Amniotic stem cell (primary cell): ENCODE measurements around the gene HEATR5A.
"Not testable (repeated sequence)": the region's sequence is repeated elsewhere in the genome, so short reads cannot be mapped to it uniquely, and the experiment has no call there.

ENCODE experiments used
- DNase-seq: peaks from one replicate; lab custom pipeline; 2025; lab: John Stamatoyannopoulos, UW

HEATR5A gene

DNA sequence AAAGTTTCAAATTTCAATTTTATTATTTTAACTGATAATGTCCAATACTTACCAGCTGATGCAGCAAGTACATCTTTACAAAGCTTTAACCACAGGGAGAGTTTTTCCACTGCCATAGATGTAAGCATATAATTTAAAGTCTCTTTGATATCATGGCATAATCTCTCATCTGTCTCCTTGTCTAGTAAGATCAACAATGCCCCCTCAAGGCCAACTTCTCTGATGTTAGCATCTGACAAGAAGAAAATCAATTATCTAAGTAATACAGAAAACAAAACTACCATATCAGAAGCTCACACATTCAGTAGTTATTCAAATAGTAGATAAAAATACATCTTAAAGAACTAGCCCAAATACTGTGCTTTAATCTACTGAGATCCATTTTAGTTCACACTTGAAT, 94.2 kb downstream of the HEATR5A start:
- no peak for DNase-seq

DNA sequence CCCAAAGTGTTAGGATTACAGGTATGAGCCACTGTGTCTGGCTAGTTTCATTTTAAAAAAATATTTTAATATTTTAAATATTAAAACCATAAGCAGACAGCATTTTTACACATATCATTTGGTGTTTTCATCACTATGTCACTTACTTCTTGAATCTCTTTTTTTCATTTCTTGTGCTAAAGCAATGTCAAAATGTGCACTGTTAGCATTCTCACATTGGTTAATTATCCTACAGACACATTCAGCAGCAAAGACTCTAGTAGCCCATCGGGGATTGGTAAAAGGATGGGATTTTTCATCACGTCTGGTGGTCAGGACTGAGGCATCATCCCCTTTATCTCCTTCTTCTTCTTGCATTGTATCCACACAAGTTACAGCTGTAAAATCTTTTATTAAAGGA, 96.9 kb downstream of the HEATR5A start:
- no peak for DNase-seq

DNA sequence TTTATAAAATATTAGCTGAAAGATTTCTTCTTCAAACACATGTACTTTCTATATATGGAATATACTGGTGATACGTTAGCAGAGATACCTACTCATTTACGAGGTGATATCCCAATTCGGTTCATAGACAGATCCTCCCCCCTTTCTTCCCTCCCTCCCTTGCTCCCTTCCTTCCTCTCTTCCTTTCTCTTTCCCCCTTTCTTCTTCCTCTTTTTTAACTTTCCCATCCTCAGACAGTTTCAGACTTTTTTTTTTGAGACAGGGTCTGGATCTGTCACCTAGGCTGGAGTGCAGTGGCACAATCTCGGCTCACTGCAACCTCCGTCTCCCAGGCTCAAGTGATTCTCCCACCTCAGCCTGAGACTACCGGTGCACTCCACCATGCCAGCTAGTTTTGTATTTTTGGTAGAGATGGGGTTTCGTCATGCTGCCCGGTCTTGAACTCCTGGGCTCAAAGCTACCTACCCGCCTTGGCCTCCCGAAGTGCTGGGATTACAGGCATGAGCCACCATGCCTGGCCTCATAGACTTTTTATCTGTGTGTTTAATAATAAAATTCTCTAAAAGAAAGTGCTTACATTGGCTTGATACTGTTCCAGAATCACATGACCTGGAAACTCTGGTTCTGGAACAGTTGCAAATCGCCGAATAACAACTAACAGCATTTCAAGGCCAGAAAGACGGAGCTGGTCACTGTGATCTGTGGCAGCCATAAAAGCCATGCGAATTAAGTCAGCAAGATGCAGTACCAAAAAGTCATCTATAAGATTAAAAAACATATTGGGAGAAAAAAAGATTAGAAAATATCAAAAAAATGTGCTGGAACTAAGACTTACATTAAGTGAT, 99.2 kb downstream of the HEATR5A start:
- DNase-seq = no peak

DNA sequence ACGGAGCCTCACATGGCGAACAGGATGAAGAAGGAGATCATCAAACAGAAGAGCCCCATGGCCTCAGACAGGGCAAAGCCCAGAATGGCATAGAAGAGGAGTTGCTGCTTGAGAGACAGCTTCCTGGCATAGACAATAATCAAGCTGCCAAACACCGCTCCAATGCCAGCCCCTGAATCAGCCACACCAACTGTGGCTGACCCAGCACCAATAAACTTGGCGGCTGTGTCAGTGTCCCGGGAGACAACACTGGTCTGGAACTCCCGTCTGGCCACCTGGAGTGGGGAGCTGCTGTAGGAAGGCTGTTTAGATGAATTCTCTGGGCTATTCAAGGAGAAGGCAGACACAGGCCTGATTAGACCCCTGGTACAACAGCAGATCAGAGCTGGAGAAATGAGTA, 100.1 kb downstream of the HEATR5A start:
- DNase-seq = no peak

DNA sequence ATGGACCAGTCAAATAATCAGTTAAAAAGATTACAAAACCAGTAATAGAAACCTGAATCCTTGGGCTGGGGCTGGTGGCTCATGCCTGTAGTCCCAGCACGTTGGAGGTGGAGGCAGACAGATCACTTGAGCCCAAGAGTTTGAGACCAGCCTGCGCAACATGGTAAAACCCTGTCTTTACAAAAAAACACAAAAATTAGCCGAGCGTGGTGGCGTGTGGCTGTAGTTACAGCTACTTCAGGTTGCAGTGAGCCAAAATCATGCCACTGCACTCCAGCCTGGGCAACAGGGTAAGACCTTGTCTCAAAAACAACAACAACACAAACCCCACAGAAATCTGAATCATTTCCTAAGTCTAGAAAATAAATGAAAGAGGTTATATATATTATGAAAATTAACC, 100.6 kb downstream of the HEATR5A start:
- no peak for DNase-seq

DNA sequence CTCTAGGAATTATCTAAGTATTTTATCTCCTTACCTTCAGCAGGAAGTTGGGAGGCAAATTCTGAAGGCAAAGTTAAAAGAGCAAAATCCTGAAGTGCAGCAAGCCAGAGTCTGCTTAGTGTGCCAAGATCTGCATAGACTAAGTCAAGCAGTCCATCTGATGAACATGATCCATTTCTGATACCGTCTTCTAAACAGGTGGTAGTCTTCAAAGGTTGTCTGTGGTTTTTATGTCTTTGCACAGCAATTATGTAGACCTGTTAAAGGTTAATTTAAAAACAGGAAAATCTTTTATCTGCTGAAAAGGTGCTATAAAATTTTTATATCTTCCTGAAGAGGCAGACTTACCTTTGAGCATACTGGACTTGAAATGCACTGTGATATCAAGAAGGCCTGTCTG, 107.4 kb downstream of the HEATR5A start:
- no peak for DNase-seq

DNA sequence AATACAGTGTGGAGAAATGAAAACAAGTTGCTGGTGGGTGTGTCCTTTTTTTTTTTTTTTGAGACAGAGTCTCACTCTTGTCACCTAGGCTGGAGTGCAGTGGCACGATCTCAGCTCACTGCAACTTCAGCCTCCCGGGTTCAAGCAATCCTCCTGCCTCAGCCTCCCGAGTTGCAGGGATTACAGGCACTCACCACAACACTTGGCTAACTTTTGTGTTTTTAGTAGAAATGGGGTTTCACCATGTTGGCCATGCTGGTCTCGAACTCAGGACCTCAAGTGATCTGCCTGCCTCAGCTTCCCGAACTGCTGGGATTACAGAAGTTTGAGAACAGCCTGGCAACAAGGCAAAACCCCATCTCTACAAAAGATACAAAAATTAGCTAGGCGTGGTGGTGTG, 108.0 kb downstream of the HEATR5A start:
- DNase-seq = not testable (repeated sequence)

DNA sequence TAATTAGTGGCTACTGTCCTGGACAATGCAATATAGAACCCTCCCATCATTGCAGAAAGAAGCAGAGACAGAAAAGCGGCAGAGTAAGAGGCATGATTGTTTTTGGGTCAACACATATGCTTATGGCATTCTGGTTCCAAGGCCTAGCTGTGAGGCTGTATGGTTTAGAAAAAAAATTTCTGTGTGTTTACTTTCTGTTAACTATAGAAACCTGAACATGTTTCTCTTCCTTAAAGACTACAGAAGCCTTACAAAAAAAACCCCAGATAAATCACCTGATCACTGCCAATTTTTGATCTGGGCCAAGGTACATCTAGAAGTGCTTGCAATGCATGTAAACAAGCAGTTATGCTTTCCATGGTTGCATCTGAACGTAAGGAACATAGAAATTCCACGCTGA, 112.7 kb downstream of the HEATR5A start:
- no peak for DNase-seq

DNA sequence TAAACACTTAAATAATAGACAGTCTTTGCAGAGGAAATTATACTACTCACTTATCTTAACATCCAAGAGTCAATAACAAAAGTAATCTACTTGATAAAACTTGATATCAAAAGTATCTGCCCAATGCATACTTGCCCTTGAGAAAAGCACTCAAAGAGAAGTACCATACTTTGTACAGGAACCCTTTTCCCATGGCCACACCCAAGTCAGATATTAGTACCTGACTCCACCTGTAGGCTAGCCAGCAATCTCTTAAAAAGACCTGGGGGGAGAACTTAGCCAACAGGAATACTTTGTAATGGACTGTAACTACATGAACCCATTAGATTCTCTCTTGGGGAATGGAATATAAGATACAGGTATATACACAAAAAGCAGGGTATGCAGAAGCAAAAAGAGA, 113.2 kb downstream of the HEATR5A start:
- DNase-seq = no peak

DNA sequence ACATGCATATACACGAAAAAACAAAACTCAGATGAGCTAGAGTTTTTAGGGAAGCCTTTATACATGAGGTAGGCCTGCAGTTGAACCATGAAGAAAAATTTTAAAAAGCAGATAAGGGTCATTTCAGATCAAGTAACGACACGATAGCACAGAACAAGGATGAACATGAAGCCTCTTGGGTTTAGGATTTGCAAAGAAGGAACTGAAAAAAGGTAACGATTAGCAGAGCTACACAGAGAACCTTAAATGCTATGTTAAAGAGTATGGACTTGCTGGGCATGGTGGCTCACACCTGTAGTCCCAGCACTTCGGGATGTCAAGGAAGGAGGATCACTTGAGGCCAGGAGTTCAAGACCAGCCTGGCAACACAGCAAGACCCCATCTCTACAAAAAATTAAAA, 116.7 kb downstream of the HEATR5A start:
- DNase-seq = no peak

DNA sequence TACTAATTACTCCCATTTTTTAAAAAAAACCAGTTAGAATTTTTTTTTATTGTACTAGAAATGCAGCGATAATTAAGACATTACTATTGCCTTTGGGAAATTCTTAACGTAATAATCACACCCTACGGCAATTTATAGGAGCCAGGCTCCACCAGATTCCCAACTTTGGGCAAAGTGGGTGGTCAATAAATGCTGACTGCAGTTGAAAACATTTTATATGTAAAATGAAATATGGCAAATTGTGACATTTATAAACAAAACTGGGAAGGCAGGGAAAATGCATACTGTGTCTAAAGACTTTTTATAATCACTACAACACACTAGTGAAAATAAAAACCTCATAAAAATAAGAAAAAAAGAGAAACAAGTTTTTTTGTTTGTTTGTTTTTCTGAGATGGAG, 119.5 kb downstream of the HEATR5A start:
- DNase-seq = no peak

DNA sequence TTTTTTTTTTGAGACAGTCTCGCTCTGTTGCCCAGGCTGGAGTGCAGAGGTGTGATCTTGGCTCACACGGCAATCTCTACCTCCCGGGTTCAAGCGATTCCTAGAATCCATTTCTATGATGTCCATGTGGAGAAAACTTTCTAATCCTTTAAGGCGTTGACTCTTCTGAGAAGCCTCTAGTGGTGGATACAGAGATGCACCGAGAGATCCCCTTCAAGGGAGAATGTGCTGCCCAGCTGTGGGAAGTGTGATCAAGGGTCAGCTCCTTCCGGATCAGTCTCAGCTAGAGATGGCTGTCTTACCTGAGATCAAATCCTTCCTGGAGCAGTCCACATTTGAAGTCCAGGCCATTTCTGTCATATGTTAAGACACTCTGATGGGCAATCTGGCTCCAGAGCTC, 120.1 kb downstream of the HEATR5A start:
- no peak for DNase-seq

DNA sequence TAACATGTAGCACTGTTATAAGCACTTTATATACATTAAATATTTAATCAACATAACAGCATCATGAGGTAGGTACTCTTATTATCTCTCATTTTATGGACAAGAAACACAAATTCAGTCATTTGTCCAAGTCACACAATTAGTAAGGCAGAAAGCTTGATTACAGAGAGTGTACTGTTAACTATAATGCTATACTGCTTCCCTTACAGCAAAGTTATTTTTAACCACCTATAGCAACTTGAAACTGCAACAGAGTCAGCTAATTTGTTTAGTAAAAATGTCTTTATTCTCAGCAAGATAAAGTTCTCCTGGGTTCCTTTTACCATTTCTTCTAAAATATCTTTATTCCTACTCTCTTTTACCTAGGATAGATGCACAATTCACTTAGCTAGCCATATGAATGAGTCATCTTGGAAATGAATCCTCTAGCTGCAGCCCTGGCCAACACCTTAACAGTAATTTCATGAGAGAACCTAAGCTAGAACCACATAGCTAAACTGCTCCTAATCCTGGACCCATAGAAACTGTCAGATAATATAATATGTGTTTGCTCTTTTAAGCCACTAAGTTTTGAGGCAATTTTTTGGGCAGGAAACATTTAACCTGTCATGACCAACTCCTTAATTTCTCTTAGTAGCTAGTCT, 122.5 kb downstream of the HEATR5A start:
- no peak for DNase-seq

DNA sequence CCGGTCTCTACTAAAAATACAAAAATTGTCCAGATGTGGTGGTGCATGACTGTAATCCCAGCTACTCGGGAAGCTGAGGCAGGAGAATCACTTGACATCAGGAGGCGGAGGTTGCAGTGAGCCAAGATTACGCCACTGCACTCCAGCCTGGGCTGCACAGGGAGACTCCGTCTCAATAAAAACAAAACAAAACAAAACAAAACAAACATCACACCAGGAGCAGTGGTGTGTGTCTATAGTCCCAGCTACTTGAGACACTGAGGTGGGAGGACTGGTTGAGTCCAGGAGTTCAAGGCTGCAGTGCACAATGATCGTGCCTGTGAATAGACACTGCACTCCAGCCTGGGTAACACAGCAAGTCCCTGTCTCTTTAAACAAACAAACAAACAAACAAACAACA, 123.2 kb downstream of the HEATR5A start:
- DNase-seq = no peak

DNA sequence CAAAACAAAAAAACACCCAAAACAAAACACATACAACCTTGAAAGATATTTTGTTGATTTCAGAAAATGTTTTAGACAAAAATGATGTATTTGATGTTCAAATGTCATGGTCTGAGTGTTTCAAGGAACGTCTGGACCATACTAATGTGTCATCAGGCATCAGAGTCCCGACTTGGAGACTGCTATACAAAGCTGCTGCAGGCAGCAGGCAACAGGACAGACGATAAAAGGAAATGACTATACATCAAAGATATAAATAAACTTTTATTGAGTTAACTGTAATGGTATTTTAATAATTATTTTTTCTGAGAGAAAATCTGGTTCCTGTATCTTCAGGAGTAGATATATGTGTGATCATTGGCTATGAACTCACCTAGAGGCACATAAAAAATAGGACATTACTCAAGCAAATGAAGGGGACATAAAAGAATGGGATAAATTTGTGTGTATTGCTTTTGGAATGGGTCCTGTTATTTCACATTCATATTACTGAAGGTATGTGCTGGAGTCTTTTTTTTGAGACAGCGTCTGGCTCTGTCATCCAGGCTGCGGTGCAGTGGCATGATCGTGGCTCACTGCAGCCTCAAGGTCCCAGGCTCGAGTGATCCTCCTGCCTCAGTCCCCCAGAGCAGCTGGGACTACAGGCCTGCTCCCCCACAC, 125.5 kb downstream of the HEATR5A start:
- no peak for DNase-seq

DNA sequence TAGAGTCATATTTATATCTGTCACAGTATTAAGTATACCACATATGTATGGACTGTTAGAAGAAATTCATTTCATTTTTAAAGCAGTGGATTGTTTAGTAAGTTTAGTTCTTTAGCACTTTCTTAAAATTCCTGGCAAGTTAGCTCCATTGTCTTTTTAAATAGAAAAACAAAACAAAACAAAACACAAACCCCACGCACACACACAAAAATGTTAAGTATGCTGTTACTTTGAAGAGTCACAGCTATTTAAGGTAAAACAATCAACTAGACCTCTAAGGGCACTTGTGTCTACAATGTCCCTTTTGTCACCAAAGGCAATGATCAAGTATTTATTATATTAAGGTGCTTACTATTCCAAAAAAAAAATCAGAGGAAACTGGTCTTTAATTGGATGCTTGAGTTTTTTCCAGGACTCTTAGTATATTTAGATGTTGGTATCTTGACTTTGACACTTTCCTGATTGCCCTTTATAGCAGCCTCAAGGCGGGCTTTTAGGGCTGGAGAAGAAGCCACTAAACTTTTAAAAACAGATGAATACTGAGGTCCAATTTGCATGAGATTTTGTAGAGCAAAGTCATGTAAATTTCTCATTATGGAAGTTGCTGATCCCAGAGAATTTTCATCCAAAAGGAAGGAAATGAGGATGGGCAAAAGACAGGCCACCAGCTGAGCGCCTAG, 127.3 kb downstream of the HEATR5A start:
- no peak for DNase-seq

DNA sequence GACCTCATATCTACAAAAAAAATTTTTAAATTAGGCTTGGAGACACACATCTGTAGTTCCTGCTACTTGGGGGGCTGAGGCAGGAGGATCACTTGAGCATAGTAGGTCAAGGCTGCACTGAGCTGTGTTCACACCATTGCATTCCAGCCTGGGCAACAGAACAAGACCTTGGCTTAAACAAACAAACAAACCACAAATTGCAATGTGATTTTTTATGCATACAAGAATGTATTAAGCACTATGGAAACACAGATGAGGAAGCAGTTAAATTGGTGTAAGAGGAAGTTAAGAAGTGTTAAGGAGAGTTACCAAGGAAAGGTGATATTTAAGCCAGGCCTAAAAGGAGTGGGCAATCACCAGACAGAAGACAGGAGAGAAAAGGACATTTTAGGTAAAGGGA, 129.1 kb downstream of the HEATR5A start:
- DNase-seq = no peak

DNA sequence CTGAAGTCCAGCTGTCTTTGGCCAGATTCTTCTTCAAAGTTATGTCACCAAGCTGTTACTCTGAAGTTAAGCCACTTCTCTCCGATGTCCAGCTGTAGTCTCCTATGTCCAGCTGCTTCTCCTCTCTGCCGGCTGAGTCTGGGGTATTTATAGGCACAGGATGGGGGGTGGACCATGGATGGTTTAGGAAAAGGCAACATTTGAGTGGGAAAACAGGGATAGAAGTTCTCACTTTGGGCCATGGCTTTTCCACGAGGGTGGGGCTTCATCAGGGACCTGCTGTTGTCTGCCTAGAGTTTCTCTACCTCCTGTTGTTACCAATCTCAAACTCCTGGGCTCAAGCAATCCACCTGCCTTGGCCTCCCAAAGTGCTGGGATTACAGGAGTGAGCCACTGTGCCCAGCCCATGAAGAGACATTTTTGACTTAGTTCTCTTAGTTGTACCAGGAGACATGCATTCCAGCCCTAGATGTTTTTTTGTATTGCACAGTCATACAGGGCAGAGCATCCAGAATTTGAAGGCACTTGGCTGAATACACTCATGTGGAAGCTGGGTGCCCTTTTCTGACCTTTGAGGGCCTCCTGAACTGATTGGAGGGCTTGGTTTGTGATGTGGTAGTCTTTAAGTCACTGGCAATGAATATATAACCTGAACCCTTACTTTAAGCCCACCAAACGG, 132.9 kb downstream of the HEATR5A start:
- DNase-seq = no peak

DNA sequence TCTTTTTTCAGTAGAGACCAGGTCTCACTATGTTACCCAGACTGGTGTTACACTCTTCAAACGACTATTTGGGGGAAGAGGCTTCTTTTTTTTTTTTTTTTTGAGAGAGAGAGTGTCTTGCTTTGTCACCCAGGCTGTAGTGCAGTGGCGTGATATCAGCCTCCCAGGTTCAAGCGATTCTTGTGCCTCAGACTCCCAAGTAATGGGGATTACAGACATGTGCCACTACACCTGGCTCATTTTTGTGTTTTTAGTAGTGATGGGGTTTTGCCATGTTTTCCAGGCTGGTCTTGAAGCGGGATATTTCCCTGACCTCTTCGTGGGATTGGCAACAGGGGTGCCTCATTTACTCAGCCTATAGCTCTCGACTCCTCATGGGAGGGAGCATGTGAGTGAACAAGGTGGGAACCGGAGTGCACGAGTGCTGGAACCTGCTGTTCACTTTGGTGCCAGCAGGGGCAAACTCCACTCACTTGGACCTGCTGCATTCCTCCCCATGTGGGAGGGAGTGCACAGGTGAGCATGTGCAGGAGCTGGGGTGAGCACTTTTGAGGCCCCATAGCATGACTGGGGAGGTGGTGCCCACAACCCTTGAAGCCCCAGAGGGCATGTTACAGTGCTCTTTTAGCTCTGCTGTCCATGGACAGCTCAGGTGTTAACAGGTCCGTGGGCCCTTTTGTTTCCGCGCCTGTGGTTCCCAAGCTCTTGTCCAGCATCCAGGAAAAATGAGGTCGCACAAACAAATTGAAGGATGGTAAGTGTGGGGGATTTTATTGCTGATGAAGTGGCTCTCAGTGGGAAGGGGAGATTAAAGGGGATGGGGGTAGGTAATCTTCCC, 133.7 kb downstream of the HEATR5A start:
- no peak for DNase-seq

DNA sequence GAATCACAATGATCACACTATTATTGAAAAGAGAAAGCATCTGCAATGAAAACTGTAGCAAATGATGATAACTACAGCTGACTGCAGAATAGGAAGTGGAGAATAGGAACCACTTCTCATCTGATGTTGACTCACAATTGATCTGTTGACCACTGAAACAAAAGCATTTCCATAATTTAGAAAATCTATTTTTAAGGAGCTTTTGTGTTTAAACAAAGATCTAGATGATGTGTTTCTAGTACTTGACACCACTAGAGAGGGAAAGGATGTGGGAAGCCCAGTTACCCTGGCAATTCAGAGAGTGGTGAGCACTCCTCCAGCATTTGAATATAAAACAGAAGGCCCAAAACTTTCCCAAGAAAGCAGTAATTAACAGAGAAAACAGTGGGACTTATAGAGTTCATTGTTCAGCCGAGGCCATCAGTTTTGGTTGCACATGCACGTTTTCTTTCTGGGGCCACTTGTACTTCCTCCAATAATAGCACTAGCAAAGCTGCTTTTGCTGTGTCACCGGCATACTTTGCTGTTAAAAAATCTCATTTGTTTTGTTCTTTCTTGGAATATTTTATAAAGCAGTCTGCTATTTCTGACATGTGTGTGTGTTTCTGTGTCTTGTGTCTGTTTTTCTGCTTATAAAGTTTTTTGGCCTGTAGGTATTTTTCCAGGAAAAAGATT, 136.6 kb downstream of the HEATR5A start:
- no peak for DNase-seq

DNA sequence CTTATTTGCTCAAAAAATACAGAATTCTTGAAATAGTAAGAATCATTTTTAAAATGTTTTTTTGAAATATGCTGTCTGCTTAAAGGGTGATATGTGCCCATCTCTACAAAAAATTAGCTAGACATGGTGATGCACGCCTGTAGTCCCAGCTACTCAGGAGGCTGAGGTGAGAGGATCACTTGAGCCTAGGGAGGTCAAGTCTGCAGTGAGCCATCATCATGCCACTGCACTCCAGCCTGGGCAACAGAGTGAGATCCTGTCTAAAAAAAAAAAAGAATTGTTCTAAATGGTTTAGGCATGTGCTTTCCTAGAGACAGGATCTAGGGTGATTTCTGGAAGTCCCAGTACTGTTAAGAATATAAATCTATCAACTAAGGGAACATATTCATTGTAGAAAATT, 137.2 kb downstream of the HEATR5A start:
- no peak for DNase-seq
